Adrenal gland (tissue), 12 donors: Measurements from ENCODE around the gene GPC6. TPM values are rescaled to one million over a fixed set of nuclear protein-coding genes. Genes with fewer than 3 reads are reported as not detected.

Source experiments
- DNase-seq, 7 donors: peaks; one replicate each; pipeline ENCODE4 v3.0.0-alpha.2; 2019 to 2020
- H3K27ac ChIP-seq, 5 donors: fragments of 200-600 bp; sonication (generic) in 4 of 5; 1 replicate in 3 of 5; 2 replicates in 2 of 5; pipeline versions ENCODE4 v1.5.1 to v1.8.0; 2016 to 2020; ENCODE audit warnings: mild to moderate bottlenecking in 1 of 5
- H3K27me3 ChIP-seq: fragments of 200-600 bp; 2 replicates; pipeline ENCODE4 v1.8.0; 2021
- H3K36me3 ChIP-seq, 2 donors: fragments of 200-600 bp; replicated peaks in 1 of 2; 1 replicate in 1 of 2; 2 replicates in 1 of 2; pipeline versions ENCODE4 v1.5.1 to v1.8.0; 2018 to 2022
- H3K4me1 ChIP-seq, 2 donors: fragments of 200-600 bp; replicated peaks in 1 of 2; 1 replicate in 1 of 2; 2 replicates in 1 of 2; pipeline versions ENCODE4 v1.5.1 to v1.8.0; 2018 to 2021
- H3K4me3 ChIP-seq, 4 donors: fragments of 200-600 bp; sonication (generic) in 3 of 4; one replicate each; pipeline ENCODE4 v1.5.1; 2016 to 2018
- H3K9me3 ChIP-seq, 3 donors: fragments of 200-600 bp; sonication (generic) in 1 of 3; replicated peaks in 1 of 3; 1 replicate in 2 of 3; 2 replicates in 1 of 3; pipeline versions ENCODE4 v1.5.1 to v1.8.0; 2016 to 2021
- POLR2A ChIP-seq, 2 donors: fragments of 450-650 bp; IDR thresholded peaks; one replicate each; pipeline ENCODE4 v1.6.1; 2017; ENCODE audit warnings: antibody characterized with exemption in 2 of 2, mild to moderate bottlenecking in 2 of 2, moderate library complexity in 1 of 2
- WGBS, 4 donors: extraction: QIAGEN DNeasy Blood & Tissue Kit in 2 of 4; methylation state at CpG; one replicate each; pipeline versions ENCODE4 v1.1.5 to v1.1.7; 2013 to 2017; 5-methylcytosine and 5-hydroxymethylcytosine counted together
- intact Hi-C, 2 donors: fragments of 100-400 bp; cut with DNase I; formaldehyde crosslinking; loops; one replicate each; pipeline versions ENCODE4 v1.14.1 to v1.15.0; 2022 to 2023
- polyA plus RNA-seq, 3 donors: library from polyadenylated mRNA; stranded (reverse); fragments of 200-250 nt in 2 of 3; fragments of 350-450 nt in 1 of 3; fragmentation: Illumina TruSeq in 1 of 3; extraction: RNeasy Lipid Tissue Mini Kit (QIAGEN cat#74804) in 1 of 3; gene quantifications; one replicate each; pipeline ENCODE4 v1.2.3, GENCODE V29; 2013 to 2014
- total RNA-seq, 9 donors: library from RNA; depleted of rRNA in 4 of 9; stranded (reverse); fragments of >200 nt in 4 of 9; fragments of 120-200 nt in 1 of 9; fragmentation: NEBNext Ultra II Directional in 1 of 9; extraction: Animal tissue kit (Norgen Biotek cat#: 25700) in 1 of 9; gene quantifications; one replicate each; pipeline versions ENCODE4 v1.1.0 to v1.2.4, GENCODE V29; 2013 to 2023
- TF ChIP-seq, protein P1 (sequence below), 6 experiments: fragments of 450-650 bp in 4 of 6; fragments of 200-600 bp in 2 of 6; sonication (generic) in 1 of 6; IDR thresholded peaks; 1 replicate in 5 of 6; 2 replicates in 1 of 6; pipeline versions ENCODE4 v1.5.1 to v1.8.0; 2016 to 2021; ENCODE audit warnings: antibody characterized with exemption in 6 of 6, mild to moderate bottlenecking in 2 of 6, moderate library complexity in 1 of 6
- donor health status: healthy with polysubstance abuse.
- donor health status: Bipolar disorder and iron deficiency.
- donor health status: DM: yes; HTN: yes; CAD: no.
- donor health status: DM: no; HTN: no; CAD: no.
- donor health status: DM: no; HTN: no; CAD: no.
- donor health status: DM: yes; HTN: yes; CAD: no.

The GPC6 gene
- total and polyA plus RNA-seq, 12 donors: 0.37 to 62.3 (median 2.5) TPM

GRCh38 chr13:93769101-93769500, 542.5 kb downstream of the GPC6 start:
- Histone ChIP-seq H3K4me1 (peaks cover 0 to 3% of the 10 kb centered on the region in 2 donors), H3K9me3 (no peaks in the 10 kb centered on the region), H3K36me3 (no peaks in the 10 kb centered on the region), H3K4me3 (no peak overlapping the region), H3K27ac (no peak overlapping the region), H3K27me3 (no peaks in the 10 kb centered on the region)
- no peak for DNase-seq
- TF ChIP-seq, protein P1, sequence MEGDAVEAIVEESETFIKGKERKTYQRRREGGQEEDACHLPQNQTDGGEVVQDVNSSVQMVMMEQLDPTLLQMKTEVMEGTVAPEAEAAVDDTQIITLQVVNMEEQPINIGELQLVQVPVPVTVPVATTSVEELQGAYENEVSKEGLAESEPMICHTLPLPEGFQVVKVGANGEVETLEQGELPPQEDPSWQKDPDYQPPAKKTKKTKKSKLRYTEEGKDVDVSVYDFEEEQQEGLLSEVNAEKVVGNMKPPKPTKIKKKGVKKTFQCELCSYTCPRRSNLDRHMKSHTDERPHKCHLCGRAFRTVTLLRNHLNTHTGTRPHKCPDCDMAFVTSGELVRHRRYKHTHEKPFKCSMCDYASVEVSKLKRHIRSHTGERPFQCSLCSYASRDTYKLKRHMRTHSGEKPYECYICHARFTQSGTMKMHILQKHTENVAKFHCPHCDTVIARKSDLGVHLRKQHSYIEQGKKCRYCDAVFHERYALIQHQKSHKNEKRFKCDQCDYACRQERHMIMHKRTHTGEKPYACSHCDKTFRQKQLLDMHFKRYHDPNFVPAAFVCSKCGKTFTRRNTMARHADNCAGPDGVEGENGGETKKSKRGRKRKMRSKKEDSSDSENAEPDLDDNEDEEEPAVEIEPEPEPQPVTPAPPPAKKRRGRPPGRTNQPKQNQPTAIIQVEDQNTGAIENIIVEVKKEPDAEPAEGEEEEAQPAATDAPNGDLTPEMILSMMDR (IDR thresholded peaks at IDR 0.05): no peak
- 63 to 73% (median 68%) methylated on average over 3 of the region's 3 CpGs for WGBS, 4 donors
- intact Hi-C loops: no loop called here

- Histone ChIP-seq H3K27me3 (no peaks in the 10 kb centered on the region), H3K4me3 (no peak overlapping the region), H3K36me3 (no peaks in the 10 kb centered on the region), H3K9me3 (no peaks in the 10 kb centered on the region), H3K4me1 (peaks cover 0 to 3% of the 10 kb centered on the region in 2 donors), H3K27ac (no peak overlapping the region)
- TF ChIP-seq POLR2A (IDR thresholded peaks at IDR 0.05): no peak
- TF ChIP-seq, protein P1 (IDR thresholded peaks at IDR 0.05): no peak
- intact Hi-C loops: no loop called here
- no peak for DNase-seq
- WGBS, 4 donors: 78 to 92% (median 87%) methylated on average over 1 of the region's 1 CpG
Measured at GRCh38 chr13:93769607-93770006, 543.0 kb downstream of the GPC6 start.

DNA sequence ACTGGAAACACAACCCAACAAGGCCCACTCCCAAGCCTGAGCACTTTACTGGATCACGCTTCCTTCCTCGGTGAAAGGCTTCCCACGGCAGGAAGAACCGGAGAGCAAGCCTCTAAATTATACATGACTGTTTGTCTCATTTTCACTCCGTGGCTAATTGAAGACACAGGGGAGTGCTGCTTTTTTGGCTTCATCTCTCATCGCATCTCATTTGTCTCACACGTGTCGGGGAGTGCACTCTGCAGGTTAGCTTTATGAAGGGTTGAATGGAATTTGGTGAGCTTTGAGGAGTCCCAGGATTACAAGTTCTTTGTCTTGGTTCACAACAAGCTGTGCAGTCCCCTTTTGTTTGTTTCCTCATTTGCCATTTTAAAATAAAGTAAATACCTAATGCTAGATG, 544.6 kb downstream of the GPC6 start:
- Histone ChIP-seq H3K27me3 (no peaks in the 10 kb centered on the region), H3K27ac (no peak overlapping the region), H3K36me3 (no peaks in the 10 kb centered on the region), H3K4me1 (peaks cover 0 to 3% of the 10 kb centered on the region in 2 donors), H3K4me3 (no peak overlapping the region), H3K9me3 (no peaks in the 10 kb centered on the region)
- no peak for DNase-seq
- intact Hi-C loops: no loop called here
- 85 to 91% (median 87%) methylated on average over 8 of the region's 8 CpGs for WGBS, 4 donors
- no peak for TF ChIP-seq POLR2A (IDR thresholded peaks at IDR 0.05)
- TF ChIP-seq, protein P1 (IDR thresholded peaks at IDR 0.05): no peak

DNA sequence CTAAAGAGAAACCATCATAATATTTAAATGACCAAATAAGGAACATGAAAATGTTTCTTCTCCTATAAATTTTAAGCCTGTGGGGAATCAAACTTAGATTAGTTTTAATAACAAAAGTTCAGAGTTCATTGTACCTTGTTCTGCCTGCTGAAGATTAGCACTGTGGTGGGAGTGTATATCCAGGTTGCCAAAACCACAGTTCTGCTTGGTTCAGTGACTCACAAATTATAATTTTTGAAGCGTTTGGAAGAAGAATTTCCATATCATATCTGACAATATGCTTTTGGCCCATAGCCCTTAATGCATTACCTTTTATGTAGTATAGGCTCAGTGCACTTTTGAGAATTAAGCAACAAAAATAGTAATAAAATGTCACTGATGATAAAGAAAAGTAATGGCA, 545.2 kb downstream of the GPC6 start:
- no peak for TF ChIP-seq POLR2A (IDR thresholded peaks at IDR 0.05)
- TF ChIP-seq, protein P1 (IDR thresholded peaks at IDR 0.05): no peak
- H3K9me3 ChIP-seq: no peaks in the 10 kb centered on the region
- peaks cover 0 to 3% of the 10 kb centered on the region in 2 donors for H3K4me1 ChIP-seq
- no peaks in the 10 kb centered on the region for H3K27me3 ChIP-seq
- 70 to 79% (median 72%) methylated on average over 1 of the region's 1 CpG for WGBS, 4 donors
- no peak overlapping the region for H3K4me3 ChIP-seq
- H3K36me3 ChIP-seq: no peaks in the 10 kb centered on the region
- no peak for DNase-seq
- intact Hi-C loops: no loop called here
- H3K27ac ChIP-seq: no peak overlapping the region
